ENCODE results near the gene LARP4B. TPM values are rescaled to one million over a fixed set of nuclear protein-coding genes. Genes with fewer than 3 reads are reported as not detected.

Gene LARP4B
- polyA plus RNA-seq, 2 of the 4 experiments (the other 2 are of a cell fraction) = 25.5 to 54.2 TPM

- Histone ChIP-seq H3K9me3 (no peaks in the 10 kb centered on the region), H3K4me3 (no peak overlapping the region), H3K4me2 (no peak overlapping the region), H3K4me1 (0 out of 3 replicates have a peak, but pooled peaks cover 2% of the 10 kb centered on the region), H3K27ac (no peak overlapping the region)
- 93% methylated on average over 5 of the region's 5 CpGs for WGBS (ENCODE audit: missing lambda C conversion rate)
- TF ChIP-seq SREBF2 (IDR thresholded peaks at IDR 0.05) = no peak
- no peak for TF ChIP-seq NPAS2 (CRISPR knock-in tag; IDR thresholded peaks at IDR 0.05; ENCODE audit: borderline replicate concordance)
- no peak for ATAC-seq
- ChIA-PET CTCF (interaction anchor here (0.7 to 1.8 kb wide), 3 partner anchors 15 to 52 kb away, joined by 3 to 5 read pairs (median 4); no protein-coding TSS in a partner anchor), POLR2A (no interaction called here)
- DNase-seq (ENCODE audit: low read depth in 1 of 2, low spot score in 1 of 2) = no peak
- FAIRE-seq = no peak
Measured at GRCh38 chr10:841535-841934, 90.0 kb downstream of the LARP4B start.

- no peak overlapping the region for H3K4me3 ChIP-seq
- no peak for FAIRE-seq
- H3K4me2 ChIP-seq = no peak overlapping the region
- ChIA-PET POLR2A (interaction anchor here (0.6 kb wide), 1 partner anchor 27 kb away, joined by 3 read pairs; no protein-coding TSS in a partner anchor), CTCF (interaction anchor here (0.7 to 1.8 kb wide), 5 partner anchors 12 to 51 kb away, joined by 3 to 8 read pairs (median 4); no protein-coding TSS in a partner anchor)
- H3K9me3 ChIP-seq = no peaks in the 10 kb centered on the region
- H3K27ac ChIP-seq = no peak overlapping the region
- WGBS (ENCODE audit: missing lambda C conversion rate) = 89% methylated on average over 9 of the region's 9 CpGs
- TF ChIP-seq HEYL (CRISPR knock-in tag; IDR thresholded peaks at IDR 0.05) = no peak
- TF ChIP-seq RNF2 (IDR thresholded peaks at IDR 0.05; ENCODE audit: borderline replicate concordance, low read depth) = no peak
- no peak for TF ChIP-seq FOSL2 (IDR thresholded peaks at IDR 0.05)
- TF ChIP-seq FOSL2 (CRISPR knock-in tag; IDR thresholded peaks at IDR 0.05) = no peak
- TF ChIP-seq POLR2AphosphoS2 (conservative IDR thresholded peaks at IDR 0.05; ENCODE audit: low read length) = no peak
- no peak for ATAC-seq
- no peaks in the 10 kb centered on the region for H3K4me1 ChIP-seq
- no peak for DNase-seq (ENCODE audit: low read depth in 1 of 2, low spot score in 1 of 2)
Measured at GRCh38 chr10:839550-840205, 91.8 kb downstream of the LARP4B start.

DNA sequence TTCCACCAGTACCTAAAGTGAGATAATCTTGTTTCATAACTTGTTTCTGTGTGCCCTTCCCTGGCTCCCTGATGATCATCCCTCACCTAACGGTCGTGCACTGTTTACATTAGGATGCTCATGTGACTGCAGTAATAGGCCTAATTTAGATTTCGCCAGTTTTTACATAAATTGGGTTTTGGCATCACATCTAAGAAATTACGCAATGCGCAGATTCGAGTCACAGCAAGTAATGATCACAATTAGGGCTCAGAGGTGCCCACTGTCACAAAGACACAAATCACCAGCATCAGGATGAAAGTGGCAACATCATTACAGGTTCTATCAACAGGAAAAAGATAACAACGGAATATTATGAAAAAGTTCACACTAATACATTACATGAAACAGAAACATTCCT lies 94.7 kb downstream of the LARP4B start:
- FAIRE-seq (no peak), ATAC-seq (no peak), DNase-seq (ENCODE audit: low read depth in 1 of 2, low spot score in 1 of 2) (no peak)
- CTCF ChIA-PET = interaction anchor here (0.5 kb wide), 1 partner anchor 23 kb away, joined by 3 read pairs; no protein-coding TSS in a partner anchor
- Histone ChIP-seq H3K4me3 (no peak overlapping the region), H3K9me3 (no peaks in the 10 kb centered on the region), H3K4me2 (no peak overlapping the region), H3K4me1 (no peaks in the 10 kb centered on the region), H3K27ac (no peak overlapping the region)
- POLR2A ChIA-PET = no interaction called here
- no peak for TF ChIP-seq RCOR1 (IDR thresholded peaks at IDR 0.05; ENCODE audit: low read depth, low read length)
- TF ChIP-seq, protein P1, sequence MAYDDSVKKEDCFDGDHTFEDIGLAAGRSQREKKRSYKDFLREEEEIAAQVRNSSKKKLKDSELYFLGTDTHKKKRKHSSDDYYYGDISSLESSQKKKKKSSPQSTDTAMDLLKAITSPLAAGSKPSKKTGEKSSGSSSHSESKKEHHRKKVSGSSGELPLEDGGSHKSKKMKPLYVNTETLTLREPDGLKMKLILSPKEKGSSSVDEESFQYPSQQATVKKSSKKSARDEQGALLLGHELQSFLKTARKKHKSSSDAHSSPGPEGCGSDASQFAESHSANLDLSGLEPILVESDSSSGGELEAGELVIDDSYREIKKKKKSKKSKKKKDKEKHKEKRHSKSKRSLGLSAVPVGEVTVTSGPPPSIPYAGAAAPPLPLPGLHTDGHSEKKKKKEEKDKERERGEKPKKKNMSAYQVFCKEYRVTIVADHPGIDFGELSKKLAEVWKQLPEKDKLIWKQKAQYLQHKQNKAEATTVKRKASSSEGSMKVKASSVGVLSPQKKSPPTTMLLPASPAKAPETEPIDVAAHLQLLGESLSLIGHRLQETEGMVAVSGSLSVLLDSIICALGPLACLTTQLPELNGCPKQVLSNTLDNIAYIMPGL (CRISPR knock-in tag; IDR thresholded peaks at IDR 0.05; ENCODE audit: borderline replicate concordance) = no peak
- TF ChIP-seq RAD21 (conservative IDR thresholded peaks at IDR 0.05 in 1 of 2, IDR thresholded peaks at IDR 0.05 in 1 of 2) = no peak
- TF ChIP-seq PHF8 (IDR thresholded peaks at IDR 0.05; ENCODE audit: borderline replicate concordance, low read depth) = no peak
- TF ChIP-seq HOXA7 (CRISPR knock-in tag; IDR thresholded peaks at IDR 0.05) = no peak
- TF ChIP-seq HEYL (CRISPR knock-in tag; IDR thresholded peaks at IDR 0.05) = no peak
- no peak for TF ChIP-seq CBX2 (IDR thresholded peaks at IDR 0.05; ENCODE audit: borderline replicate concordance, low read depth)
- TF ChIP-seq CEBPB (IDR thresholded peaks at IDR 0.05) = peak in 1 of 2 experiments; percentile 64; a peak in 2 of 4 replicates
- WGBS (ENCODE audit: missing lambda C conversion rate) = 89% methylated on average over 7 of the region's 7 CpGs

GRCh38 chr10:834493-834892 lies 97.0 kb downstream of the LARP4B start:
- no peaks in the 10 kb centered on the region for H3K9me3 ChIP-seq
- WGBS (ENCODE audit: missing lambda C conversion rate) = 97% methylated on average over 5 of the region's 5 CpGs
- H3K27ac ChIP-seq = no peak overlapping the region
- no peak overlapping the region for H3K4me2 ChIP-seq
- POLR2A ChIA-PET = no interaction called here
- TF ChIP-seq GATA3 (IDR thresholded peaks at IDR 0.05; ENCODE audit: borderline replicate concordance) (no peak), MAFK (IDR thresholded peaks at IDR 0.05; ENCODE audit: partially characterized antibody) (peak; percentile 49)
- H3K4me3 ChIP-seq = no peak overlapping the region
- DNase-seq (ENCODE audit: low read depth in 1 of 2, low spot score in 1 of 2) (no peak), FAIRE-seq (no peak), ATAC-seq (no peak)
- CTCF ChIA-PET = no interaction called here
- H3K4me1 ChIP-seq = no peaks in the 10 kb centered on the region

All from A549 (cell line).